NCI-H2081 (cell line): Measurements from ENCODE around the gene PPP2R2C.

Source experiments
- DNase-seq, 2 experiments: peaks; one replicate each; lab custom pipeline; 2025; lab: John Stamatoyannopoulos, UW

Gene PPP2R2C

GRCh38 chr4:6469144-6469543 is 3.3 kb downstream of the PPP2R2C start:
- no peak for DNase-seq

- no peak for DNase-seq
Observed at GRCh38 chr4:6468376-6468775, 4.0 kb downstream of the PPP2R2C start.

GRCh38 chr4:6467600-6467999 is 4.8 kb downstream of the PPP2R2C start:
- DNase-seq = no peak

- DNase-seq = no peak
Observed at GRCh38 chr4:6466756-6467381, 5.5 kb downstream of the PPP2R2C start.

GRCh38 chr4:6465955-6466354 is 6.5 kb downstream of the PPP2R2C start:
- DNase-seq = no peak

GRCh38 chr4:6464842-6465588 is 7.4 kb downstream of the PPP2R2C start:
- DNase-seq = no peak

GRCh38 chr4:6463311-6464289 is 8.8 kb downstream of the PPP2R2C start:
- no peak for DNase-seq

- DNase-seq = no peak
Observed at GRCh38 chr4:6461301-6462165, 10.9 kb downstream of the PPP2R2C start.

GRCh38 chr4:6460876-6461275 is 11.5 kb downstream of the PPP2R2C start:
- DNase-seq = no peak

- no peak for DNase-seq
Observed at GRCh38 chr4:6458528-6458927, 13.9 kb downstream of the PPP2R2C start.

GRCh38 chr4:6456450-6456849 is 16.0 kb downstream of the PPP2R2C start:
- no peak for DNase-seq

GRCh38 chr4:6454112-6454910 is 18.1 kb downstream of the PPP2R2C start:
- no peak for DNase-seq

- no peak for DNase-seq
Observed at GRCh38 chr4:6453688-6453990, 18.8 kb downstream of the PPP2R2C start.

GRCh38 chr4:6452897-6453687 is 19.3 kb downstream of the PPP2R2C start:
- peak in 1 of 2 experiments; percentile 47 for DNase-seq

- DNase-seq = no peak
Observed at GRCh38 chr4:6452116-6452896, 20.1 kb downstream of the PPP2R2C start.

GRCh38 chr4:6451309-6451708 is 21.1 kb downstream of the PPP2R2C start:
- DNase-seq = no peak

- DNase-seq = no peak
Observed at GRCh38 chr4:6450709-6451108, 21.7 kb downstream of the PPP2R2C start.

GRCh38 chr4:6449746-6450369 is 22.6 kb downstream of the PPP2R2C start:
- DNase-seq = no peak

- DNase-seq = no peak
Observed at GRCh38 chr4:6449335-6449734, 23.1 kb downstream of the PPP2R2C start.
